GM19324 (cell line): ENCODE results near the gene FOXP1.

Experiments used
- ATAC-seq: cut with Tn5 transposase; IDR thresholded peaks from one replicate; pipeline ENCODE4 v1.9.1; 2021; ENCODE audit warnings: mild to moderate bottlenecking, moderate library complexity; ENCODE audit not compliant: unreplicated experiment, low FRiP score

Gene FOXP1

DNA sequence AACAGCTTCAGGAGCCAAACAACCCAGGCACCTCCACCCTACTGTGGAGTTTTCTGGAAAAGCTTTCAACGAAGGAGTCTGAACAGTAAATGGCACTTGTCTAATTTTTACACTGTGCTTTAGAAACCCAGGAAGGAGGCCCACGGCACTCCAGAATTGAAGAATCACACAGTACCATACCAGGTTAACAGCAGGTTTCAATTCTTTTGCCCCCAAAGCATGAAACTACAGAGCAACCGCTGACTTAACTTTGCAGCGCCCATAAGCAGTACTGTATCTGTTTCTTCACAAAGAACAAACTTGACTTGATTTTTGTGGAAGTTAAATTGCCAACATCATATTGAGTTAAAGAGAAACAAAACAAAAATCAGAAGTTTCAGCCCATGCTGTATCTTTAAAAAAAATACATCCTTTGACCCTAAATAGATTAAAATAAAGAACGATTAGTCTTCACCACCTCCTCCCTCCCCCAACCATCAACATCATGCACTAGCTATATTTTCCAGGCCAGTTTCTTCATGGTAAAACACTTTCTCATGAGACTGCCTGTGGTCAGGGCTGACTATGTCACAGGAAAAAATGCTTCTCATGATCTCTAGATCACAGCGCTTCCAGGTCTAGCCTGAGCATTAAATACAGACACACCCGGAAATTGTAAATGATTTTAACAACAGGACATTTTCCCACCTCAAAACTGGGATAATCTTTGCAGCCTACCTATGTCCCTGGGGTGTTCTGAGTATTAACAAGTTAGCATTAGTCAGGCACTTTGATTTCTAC lies 456.3 kb downstream of the FOXP1 start:
- ATAC-seq, result no peak

DNA sequence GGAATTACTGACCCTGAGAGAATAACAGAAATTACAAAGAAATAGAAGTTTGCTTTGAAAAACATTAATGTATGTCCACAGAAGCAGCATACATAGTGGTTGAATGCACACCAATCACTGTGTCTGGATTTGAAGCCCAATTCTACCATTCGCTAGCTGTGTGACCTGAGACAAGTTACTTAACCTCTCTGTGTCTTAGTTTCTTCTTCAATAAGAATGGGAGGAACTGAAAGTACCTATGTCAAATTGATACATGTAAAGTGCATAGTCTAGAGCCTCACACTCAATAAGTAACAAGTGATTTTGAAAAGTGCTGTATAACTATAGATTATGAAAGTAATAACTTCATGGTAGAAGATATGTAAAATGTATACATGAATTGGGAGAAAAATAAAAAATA lies 457.8 kb downstream of the FOXP1 start:
- ATAC-seq, result no peak

- no peak for ATAC-seq
Observed at GRCh38 chr3:71124048-71124447, 459.5 kb downstream of the FOXP1 start.

GRCh38 chr3:71122641-71123040 lies 460.9 kb downstream of the FOXP1 start:
- no peak for ATAC-seq

- no peak for ATAC-seq
Observed at GRCh38 chr3:71121429-71122167, 461.9 kb downstream of the FOXP1 start.

DNA sequence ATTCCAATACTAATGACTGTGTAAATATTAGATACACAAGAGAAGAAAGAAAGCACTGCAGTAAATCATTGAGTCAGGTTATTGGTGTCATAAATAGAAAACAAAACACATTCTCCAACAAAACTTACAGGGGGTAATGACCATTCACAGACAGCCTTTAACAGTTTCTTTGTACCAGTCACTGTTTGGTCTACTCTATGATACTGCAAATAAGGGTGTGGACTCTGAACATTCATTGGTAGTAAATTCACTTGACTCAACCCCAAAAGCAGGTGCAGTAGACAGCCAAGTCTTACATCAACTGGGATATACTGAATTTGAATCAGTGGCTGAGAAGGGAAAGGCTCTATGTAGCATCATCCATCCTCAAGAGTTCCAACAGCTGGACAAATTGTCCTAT lies 463.5 kb downstream of the FOXP1 start:
- ATAC-seq, result no peak

DNA sequence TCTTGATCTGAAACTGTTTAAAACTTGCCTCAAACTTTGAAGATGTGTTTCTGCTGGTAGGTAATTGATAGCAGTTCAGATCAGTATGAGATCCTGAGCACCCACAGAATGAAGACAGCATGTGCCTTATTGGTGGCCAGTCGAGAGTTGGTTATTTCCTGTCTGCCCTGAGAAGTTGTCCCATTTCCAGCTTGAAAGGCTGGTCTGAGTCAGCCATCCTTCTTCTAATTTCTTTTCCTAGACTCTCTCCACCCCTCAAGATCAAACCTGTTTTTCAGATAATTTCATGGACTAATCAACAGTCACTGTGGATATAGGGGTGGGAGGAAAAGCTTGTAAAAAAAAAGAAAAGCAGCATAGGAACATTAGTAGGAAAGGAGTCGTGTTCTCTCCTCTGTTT lies 464.4 kb downstream of the FOXP1 start:
- no peak for ATAC-seq

DNA sequence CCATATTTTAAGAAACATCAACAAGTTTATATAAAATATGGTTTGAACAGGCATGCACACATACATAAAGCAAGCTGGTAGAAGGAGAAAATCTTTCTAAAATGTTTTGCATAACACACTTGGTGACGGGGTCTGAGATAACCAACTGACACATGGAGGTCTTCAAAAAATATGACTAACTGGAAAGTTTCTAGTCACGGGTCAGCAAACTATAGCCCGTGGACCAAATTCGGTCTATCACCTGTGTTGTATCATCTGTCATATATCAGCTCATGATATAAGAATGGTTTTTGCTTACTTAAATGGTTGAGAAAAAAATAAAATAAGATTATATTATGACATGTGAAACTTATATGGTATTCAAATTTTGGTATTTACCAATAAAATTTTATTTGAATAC lies 465.1 kb downstream of the FOXP1 start:
- no peak for ATAC-seq

GRCh38 chr3:71117572-71118247 lies 465.8 kb downstream of the FOXP1 start:
- no peak for ATAC-seq

DNA sequence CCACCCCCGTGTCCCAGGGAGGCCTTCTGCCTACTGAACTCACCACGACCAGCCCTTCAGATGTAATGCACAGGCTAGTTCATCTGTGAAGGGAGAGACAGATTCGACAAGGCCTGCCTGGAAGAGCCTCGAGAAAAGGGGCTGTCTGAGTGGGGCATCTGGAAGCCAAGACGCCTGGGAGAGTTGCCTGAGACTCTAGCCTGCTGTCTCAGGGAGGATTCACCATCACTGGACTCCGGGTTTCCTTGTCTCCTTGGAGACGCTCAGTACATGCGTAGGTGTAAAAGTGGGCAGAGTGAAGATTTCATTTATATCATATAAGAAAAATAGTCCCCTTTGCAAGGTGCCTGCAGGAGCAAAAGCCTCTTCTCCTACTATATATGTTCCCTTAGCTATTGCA lies 468.9 kb downstream of the FOXP1 start:
- no peak for ATAC-seq

- ATAC-seq, result no peak
Observed at GRCh38 chr3:71112576-71112975, 471.0 kb downstream of the FOXP1 start.

DNA sequence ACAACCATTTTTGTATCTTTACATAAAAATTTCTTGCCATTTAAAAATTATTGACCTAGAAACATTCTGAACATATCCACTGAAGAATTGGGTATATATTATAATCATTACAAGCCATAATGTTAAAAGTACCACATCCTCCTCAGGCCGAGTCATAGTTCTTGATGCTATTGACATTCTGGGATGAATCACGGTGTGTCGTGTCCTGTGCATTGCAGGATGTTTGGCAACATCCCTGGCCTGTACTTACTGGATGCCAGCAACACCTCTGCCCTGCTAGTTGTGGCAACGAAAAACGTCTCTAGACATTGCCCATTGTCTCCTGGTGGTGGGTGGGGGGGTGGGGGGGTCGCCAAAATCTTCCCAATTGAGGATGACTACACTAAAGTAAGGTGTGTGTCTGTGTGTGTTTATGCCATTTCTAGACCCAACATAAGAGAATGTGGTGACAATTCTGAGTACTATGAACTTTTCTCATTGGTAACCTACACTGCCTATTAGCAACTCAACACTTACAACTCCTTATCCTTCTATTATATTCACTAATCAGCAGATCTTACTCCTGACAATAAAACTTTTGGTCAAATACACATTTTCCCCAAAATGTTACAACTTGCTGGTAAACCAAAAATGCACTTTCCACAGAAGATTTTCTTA lies 471.6 kb downstream of the FOXP1 start:
- no peak for ATAC-seq

GRCh38 chr3:71110385-71111222 lies 472.9 kb downstream of the FOXP1 start:
- no peak for ATAC-seq

- no peak for ATAC-seq
Observed at GRCh38 chr3:71109977-71110285, 473.6 kb downstream of the FOXP1 start.

DNA sequence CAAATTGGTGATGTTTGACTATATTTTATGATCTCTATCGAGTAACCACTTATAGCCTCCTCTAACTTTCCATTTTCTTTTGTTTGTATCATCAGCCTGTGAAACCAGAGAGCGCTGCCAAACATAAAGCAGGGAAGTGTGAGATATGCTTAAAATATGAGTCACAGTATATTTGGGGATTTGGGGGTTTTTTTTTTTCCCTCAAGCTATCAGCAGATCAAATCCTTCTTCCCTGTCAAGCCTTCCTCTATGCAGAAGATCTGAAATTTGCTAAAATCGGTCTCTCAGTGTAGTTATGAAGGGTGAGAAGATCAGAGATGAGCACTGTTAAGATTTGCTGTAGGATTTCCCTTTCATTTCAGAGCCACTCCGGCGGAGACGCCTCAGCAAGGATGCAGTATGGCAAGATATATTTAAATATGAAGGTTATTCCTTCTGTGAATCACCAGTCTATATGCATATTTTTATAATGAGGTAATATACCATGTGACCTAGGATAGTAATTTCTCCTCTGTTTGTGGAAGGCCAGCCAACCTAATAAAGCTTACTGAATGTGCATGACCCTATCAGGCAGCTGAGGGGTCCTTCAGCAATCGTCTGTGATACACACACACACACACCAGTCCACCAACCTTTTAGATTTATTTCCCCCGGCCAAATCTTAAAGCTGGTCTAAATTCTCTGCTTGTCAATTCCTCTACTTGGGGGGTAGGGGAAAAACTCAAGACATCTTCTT lies 474.1 kb downstream of the FOXP1 start:
- ATAC-seq, result no peak

DNA sequence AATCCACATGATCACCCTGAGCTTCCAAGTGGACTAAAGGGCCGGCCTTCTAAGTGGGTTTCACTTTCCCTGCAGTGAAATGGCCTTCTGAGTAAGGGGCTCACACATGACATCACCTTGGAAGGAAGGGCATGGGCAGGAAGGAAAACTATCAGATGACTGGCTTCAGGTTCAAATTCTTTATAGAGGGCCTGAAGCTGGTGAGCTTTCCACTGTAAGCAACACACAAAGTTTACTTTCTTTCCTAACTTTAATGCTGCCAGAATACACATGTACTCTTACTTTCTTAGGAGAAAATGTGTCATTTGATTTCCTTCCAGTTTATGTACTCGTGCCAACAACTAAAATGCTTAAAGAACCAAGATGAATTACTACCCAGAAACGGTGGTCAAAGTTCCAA lies 475.6 kb downstream of the FOXP1 start:
- no peak for ATAC-seq

DNA sequence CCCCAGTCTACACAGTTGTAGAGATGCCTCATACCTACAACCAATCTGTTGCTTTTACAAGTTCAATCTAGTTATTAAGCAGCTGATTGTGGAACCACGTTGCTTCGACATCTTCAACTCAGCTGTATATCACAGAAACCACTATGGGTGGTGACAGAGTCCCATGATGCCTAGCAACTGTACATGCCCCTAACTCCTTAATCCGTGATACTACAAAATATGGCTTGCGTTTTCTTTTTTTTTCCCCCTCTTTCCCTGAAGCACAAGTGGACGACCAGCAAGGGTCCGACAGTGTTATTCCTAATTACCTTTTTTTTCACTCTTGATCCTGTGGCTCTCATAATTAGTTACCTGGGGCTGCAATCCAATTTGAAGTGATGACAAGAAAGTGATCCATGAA lies 478.6 kb downstream of the FOXP1 start:
- ATAC-seq, result no peak

DNA sequence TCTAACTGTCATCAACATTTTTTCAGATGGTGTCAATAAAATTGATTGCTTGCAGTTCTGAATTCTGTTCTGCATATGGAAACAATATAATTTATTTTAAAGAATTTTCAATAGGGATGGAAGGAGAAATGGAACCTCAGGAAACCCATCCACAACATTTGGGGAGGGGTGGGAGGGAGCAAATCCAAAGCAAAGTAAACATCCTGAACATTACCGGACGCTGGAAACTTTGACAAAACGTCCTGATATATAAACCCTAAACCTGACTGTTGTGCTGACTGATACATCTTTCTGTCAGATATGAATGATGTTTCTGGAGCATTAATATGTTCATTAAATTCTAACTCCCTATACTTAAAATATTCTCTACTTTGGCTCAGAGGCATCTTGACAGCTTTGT lies 479.0 kb downstream of the FOXP1 start:
- ATAC-seq, result no peak

- ATAC-seq, result no peak
Observed at GRCh38 chr3:71104121-71104541, 479.4 kb downstream of the FOXP1 start.
